ENCODE results near the gene ABHD2.

Gene ABHD2

GRCh38 chr15:89139613-89140499 is 51.6 kb downstream of the ABHD2 start (continued):
- no peak for TF ChIP-seq AEBP2 (tag by site-specific recombination; IDR thresholded peaks at IDR 0.05; ENCODE audit: borderline replicate concordance)
- no peak for TF ChIP-seq ZNF174 (tag by site-specific recombination; IDR thresholded peaks at IDR 0.05)
- TF ChIP-seq ZNF544 (tag by site-specific recombination; IDR thresholded peaks at IDR 0.05), result no peak
- no peak for TF ChIP-seq ZNF274 (IDR thresholded peaks at IDR 0.05; ENCODE audit: low read length)
- TF ChIP-seq ZNF274 (tag by site-specific recombination; IDR thresholded peaks at IDR 0.05; ENCODE audit: borderline replicate concordance), result no peak

- no peak for TF ChIP-seq KLF8 (tag by site-specific recombination; IDR thresholded peaks at IDR 0.05)
- no peak for TF ChIP-seq GLIS1 (tag by site-specific recombination; IDR thresholded peaks at IDR 0.05)
- TF ChIP-seq ZNF37A (tag by site-specific recombination; IDR thresholded peaks at IDR 0.05), result no peak
- no peak for TF ChIP-seq ZNF266 (tag by site-specific recombination; IDR thresholded peaks at IDR 0.05; ENCODE audit: low read depth)
- TF ChIP-seq ZBTB20 (tag by site-specific recombination; IDR thresholded peaks at IDR 0.05), result no peak
- TF ChIP-seq ZNF830 (tag by site-specific recombination; IDR thresholded peaks at IDR 0.05; ENCODE audit: low read depth), result no peak
- TF ChIP-seq ZNF354C (tag by site-specific recombination; IDR thresholded peaks at IDR 0.05; ENCODE audit: borderline replicate concordance, low read depth), result no peak
- TF ChIP-seq OSR2 (tag by site-specific recombination; IDR thresholded peaks at IDR 0.05), result no peak
- no peak for TF ChIP-seq ZBTB6 (tag by site-specific recombination; IDR thresholded peaks at IDR 0.05)
- no peak for TF ChIP-seq ZNF664 (tag by site-specific recombination; IDR thresholded peaks at IDR 0.05)
- TF ChIP-seq ZNF16 (tag by site-specific recombination; IDR thresholded peaks at IDR 0.05; ENCODE audit: low read depth), result no peak
- TF ChIP-seq ZFP41 (tag by site-specific recombination; IDR thresholded peaks at IDR 0.05; ENCODE audit: borderline replicate concordance), result no peak
- TF ChIP-seq HIC1 (tag by site-specific recombination; IDR thresholded peaks at IDR 0.05), result no peak
- TF ChIP-seq ZNF558 (tag by site-specific recombination; IDR thresholded peaks at IDR 0.05), result no peak
- H3K4me1 ChIP-seq (ENCODE audit: control insufficient read depth, insufficient read depth, low read length), result peaks cover 17% of the 10 kb centered on the region
- CTCF ChIA-PET, result interaction anchor here (0.5 to 5.3 kb wide), 9 partner anchors 9 to 50 kb away, joined by 3 to 28 read pairs (median 5); no protein-coding TSS in a partner anchor
- no peak overlapping the region; the same call in 1 of the 2 replicates for H3K27ac ChIP-seq (ENCODE audit: extremely low read depth, low read depth, low read length)
- no peaks in the 10 kb centered on the region for H3K9me3 ChIP-seq (ENCODE audit: control insufficient read depth, insufficient read depth, low read depth, low read length)
- no peak overlapping the region for H3K4me3 ChIP-seq (ENCODE audit: low read depth, low read length)
- POLR2A ChIA-PET, result interaction anchor here (1.2 kb wide), 1 partner anchor 52 kb away, joined by 4 read pairs; the partner anchor contains the start of gene ABHD2
- H3K36me3 ChIP-seq (ENCODE audit: control insufficient read depth in 2 of 2, insufficient read depth in 1 of 2, low read length in 2 of 2), result no peaks in the 10 kb centered on the region
Observed at GRCh38 chr15:89140595-89140994, 52.3 kb downstream of the ABHD2 start.

Measured in HEK293 (cell line).